Motor neuron (in vitro differentiated cells): ENCODE data around the gene TLK1. TPM values are rescaled to one million over a fixed set of nuclear protein-coding genes. Genes with fewer than 3 reads are reported as not detected.
"Not testable (repeated sequence)": the region's sequence is repeated elsewhere in the genome, so short reads cannot be mapped to it uniquely, and the experiment has no call there.

Source experiments
- ATAC-seq, 8 experiments: fragments of 200-7000 bp; cut with Tn5 transposase; replicated peaks in 6 of 8; 2 replicates each; pipeline ENCODE4 v1.8.0; 2021; ENCODE audit warnings: mild to moderate bottlenecking in 8 of 8, moderate library complexity in 8 of 8
- H3K27ac ChIP-seq, 2 donors: fragments of 250-450 bp; sonication (Bioruptor Pico); 2 replicates each; pipeline ENCODE4 v1.9.0; 2021; ENCODE audit warnings: antibody characterized with exemption in 2 of 2, mild to moderate bottlenecking in 2 of 2, moderate library complexity in 1 of 2
- H3K4me1 ChIP-seq, 2 donors: fragments of 250-450 bp; sonication (Bioruptor Pico); replicated peaks in 1 of 2; 2 replicates each; pipeline ENCODE4 v1.6.1; 2021; ENCODE audit warnings: antibody characterized with exemption in 2 of 2, mild to moderate bottlenecking in 2 of 2, moderate library complexity in 1 of 2
- H3K4me3 ChIP-seq, 5 donors: fragments of 250-450 bp; sonication (Bioruptor Pico); 2 replicates each; pipeline ENCODE4 v1.9.0; 2021; ENCODE audit warnings: antibody characterized with exemption in 5 of 5, mild to moderate bottlenecking in 5 of 5, moderate library complexity in 4 of 5
- WGBS, 10 experiments: fragments of 450-650 bp; shearing (Covaris generic); methylation state at CpG; one replicate each; pipeline ENCODE4 v1.0.0; 2022; 5-methylcytosine and 5-hydroxymethylcytosine counted together
- in situ Hi-C, 9 experiments: fragments of 400-800 bp; cut with MboI; loops; one replicate each; pipeline ENCODE4 v1.15.0; 2021; ENCODE audit warnings: low sequenced_read_pairs in 9 of 9, low pct_unique_long_range_greater_than_20kb in 2 of 9; ENCODE audit not compliant: unreplicated experiment in 9 of 9
- total RNA-seq, 8 experiments: library from RNA; unstranded; fragments of 300-600 nt; gene quantifications; 2 replicates each; pipeline versions ENCODE4 v1.2.3 to v1.2.4, GENCODE V29; 2022

Gene TLK1
- total RNA-seq, 8 experiments from 2014 or later = 12.5 to 46.7 (median 22.6) TPM

- 90 to 100% (median 100%) methylated on average over 1 of the region's 1 CpG; no CpG with 5 or more reads in 1 of the 10 experiments for WGBS, 10 experiments
- in situ Hi-C loops = no loop called here
- Histone ChIP-seq H3K27ac (no peak overlapping the region), H3K4me3 (no peak overlapping the region), H3K4me1 (peaks cover 0 to 5% of the 10 kb centered on the region in 2 donors)
- no peak for ATAC-seq
Measured at GRCh38 chr2:171104379-171104778, 56.3 kb downstream of the TLK1 start.

DNA sequence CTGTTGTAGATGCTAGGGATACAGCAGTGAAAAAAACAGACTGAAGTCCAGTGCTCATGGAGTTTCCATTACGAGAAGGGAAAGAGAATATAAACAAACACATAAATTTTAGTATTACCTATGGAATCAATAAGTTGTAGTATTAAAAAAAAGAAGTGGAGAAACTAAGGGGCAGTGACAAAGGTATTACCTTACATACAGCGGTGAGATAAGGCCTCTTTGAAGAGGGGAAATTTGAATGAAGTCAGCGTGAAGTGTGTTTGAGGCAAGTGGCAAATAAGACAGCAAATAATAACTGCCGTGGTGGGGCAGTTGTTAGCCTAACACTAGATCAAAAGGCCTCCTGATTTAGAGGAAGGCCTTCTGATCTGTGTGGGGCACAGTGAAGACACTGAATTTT lies 57.9 kb downstream of the TLK1 start:
- no peak for ATAC-seq
- H3K27ac ChIP-seq = no peak overlapping the region
- peaks cover 0 to 5% of the 10 kb centered on the region in 2 donors for H3K4me1 ChIP-seq
- in situ Hi-C loops = no loop called here
- H3K4me3 ChIP-seq = no peak overlapping the region
- 41 to 100% (median 62%) methylated on average over 2 to 4 of the region's 4 CpGs; no CpG with 5 or more reads in 2 of the 10 experiments for WGBS, 10 experiments

DNA sequence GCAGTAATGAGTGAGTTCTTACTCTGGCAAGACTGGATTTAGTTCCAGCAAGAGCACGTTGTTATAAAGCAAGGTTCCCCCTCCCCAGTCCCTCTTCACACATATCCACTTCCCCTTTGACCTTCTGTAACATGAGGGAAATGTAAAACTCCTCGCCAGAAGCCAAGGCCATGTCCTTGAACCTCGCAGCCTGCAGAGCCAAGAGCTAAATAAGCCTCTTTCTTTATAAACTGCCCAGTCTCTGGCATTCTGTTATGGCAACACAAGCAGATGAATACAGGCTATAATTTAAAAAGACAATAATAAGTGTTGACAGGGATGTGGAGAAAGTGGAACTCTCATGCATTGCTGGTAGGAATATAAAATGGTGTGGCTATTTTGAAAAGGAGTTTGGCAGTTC lies 60.3 kb downstream of the TLK1 start:
- WGBS, 10 experiments = 87 to 100% (median 100%) methylated on average over 1 to 3 of the region's 3 CpGs; no CpG with 5 or more reads in 3 of the 10 experiments
- H3K27ac ChIP-seq = no peak overlapping the region
- no peaks in the 10 kb centered on the region for H3K4me1 ChIP-seq
- in situ Hi-C loops = no loop called here
- ATAC-seq = no peak
- no peak overlapping the region for H3K4me3 ChIP-seq

GRCh38 chr2:171098607-171099006 lies 62.1 kb downstream of the TLK1 start:
- Histone ChIP-seq H3K4me1 (no peaks in the 10 kb centered on the region), H3K4me3 (no peak overlapping the region), H3K27ac (no peak overlapping the region)
- in situ Hi-C loops = no loop called here
- ATAC-seq = no peak

DNA sequence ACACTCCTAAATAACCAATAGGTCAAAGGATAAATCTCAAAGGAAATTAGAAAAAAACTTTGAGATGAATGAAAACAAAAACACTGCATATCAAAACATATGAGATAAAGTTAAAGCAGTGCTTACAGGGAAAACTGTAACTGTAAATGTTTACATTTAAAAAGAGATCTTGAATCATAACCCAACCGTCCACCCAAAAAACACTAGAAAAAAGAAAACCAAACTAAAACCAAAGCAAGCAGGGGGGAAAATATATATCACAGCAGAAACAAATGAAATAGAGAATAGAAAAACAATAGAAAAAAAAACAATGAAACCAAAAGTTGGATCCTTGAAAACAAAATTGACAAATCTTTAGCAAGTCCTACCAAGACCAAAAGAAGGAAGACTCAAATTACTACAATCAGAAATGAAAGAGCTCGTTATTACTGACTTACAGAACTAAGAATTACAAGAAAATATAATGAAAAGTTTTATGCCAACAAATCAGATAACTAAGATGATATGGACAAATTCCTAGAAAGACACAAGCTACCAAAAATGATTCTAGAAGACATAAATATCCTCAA lies 65.6 kb downstream of the TLK1 start:
- no peak overlapping the region for H3K27ac ChIP-seq
- H3K4me1 ChIP-seq = no peaks in the 10 kb centered on the region
- 83 to 100% (median 92%) methylated on average over 1 to 2 of the region's 2 CpGs for WGBS, 10 experiments
- no peak for ATAC-seq
- in situ Hi-C loops = no loop called here
- H3K4me3 ChIP-seq = no peak overlapping the region

DNA sequence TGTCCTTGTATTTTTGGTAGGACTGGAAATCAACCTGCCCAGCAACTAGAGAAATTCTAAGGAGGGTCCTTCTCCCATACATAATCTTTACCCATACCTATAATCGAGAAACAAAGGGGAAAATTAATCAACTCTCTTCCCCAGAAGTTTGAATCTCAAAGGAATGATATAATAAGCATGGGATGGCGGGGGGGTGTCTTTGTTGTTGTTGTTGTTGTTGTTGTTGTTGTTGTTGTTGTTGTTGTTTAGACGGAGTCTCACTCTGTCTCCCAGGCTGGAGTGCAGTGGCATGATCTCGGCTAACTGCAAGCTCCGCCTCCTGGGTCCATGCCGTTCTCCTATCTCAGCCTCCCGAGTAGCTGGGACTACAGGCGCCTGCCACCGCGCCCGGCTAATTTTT lies 69.2 kb downstream of the TLK1 start:
- 75 to 100% (median 100%) methylated on average over 1 to 8 of the region's 11 CpGs; no CpG with 5 or more reads in 2 of the 10 experiments for WGBS, 10 experiments
- ATAC-seq, H3K4me3 ChIP-seq, H3K27ac ChIP-seq, H3K4me1 ChIP-seq, in situ Hi-C loops: not testable (repeated sequence)

GRCh38 chr2:171089489-171089888 lies 71.2 kb downstream of the TLK1 start:
- Histone ChIP-seq H3K27ac (no peak overlapping the region), H3K4me3 (no peak overlapping the region), H3K4me1 (no peaks in the 10 kb centered on the region)
- in situ Hi-C loops = no loop called here
- 91 to 100% (median 97%) methylated on average over 1 to 6 of the region's 6 CpGs; no CpG with 5 or more reads in 1 of the 10 experiments for WGBS, 10 experiments
- ATAC-seq = no peak

DNA sequence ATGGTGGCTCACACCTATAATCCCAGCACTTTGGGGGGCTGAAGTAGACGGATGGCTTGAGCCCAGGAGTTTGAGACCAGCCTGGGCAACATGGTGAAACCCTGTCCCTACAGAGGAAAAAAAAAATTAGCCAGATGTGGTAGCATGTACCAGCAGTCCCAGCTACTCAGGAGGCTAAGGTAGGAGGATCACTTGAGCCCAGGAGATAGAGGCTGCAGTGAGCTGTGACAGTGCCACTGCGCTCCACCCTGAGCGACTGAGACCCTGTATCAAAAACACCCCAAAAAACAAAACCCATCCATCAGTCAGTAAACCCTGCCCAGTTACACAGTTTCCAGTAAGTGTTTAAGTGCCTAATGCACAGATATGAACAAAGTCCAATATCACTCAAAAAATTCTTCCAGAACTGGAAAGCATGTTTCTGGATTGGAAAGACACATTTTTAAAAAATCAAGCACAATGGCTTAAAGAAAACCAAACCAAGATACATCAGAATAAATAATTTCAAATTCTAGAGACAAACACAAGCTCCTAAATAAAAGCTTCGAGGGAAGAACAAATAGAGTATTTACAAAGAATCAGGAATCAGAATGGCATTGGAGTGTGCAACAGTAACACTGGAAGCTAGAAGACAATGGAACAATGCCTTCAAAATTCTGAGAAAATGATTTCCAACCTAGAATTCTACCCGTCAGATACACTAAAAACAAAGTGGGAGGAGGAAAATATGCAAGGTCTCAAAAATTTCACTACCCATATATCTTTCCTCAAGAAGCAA lies 72.4 kb downstream of the TLK1 start:
- no peak for ATAC-seq
- 60 to 100% (median 92%) methylated on average over 1 to 4 of the region's 5 CpGs for WGBS, 10 experiments
- in situ Hi-C loops = no loop called here
- Histone ChIP-seq H3K4me1 (peaks cover 0 to 5% of the 10 kb centered on the region in 2 donors), H3K4me3 (no peak overlapping the region), H3K27ac (no peak overlapping the region)

DNA sequence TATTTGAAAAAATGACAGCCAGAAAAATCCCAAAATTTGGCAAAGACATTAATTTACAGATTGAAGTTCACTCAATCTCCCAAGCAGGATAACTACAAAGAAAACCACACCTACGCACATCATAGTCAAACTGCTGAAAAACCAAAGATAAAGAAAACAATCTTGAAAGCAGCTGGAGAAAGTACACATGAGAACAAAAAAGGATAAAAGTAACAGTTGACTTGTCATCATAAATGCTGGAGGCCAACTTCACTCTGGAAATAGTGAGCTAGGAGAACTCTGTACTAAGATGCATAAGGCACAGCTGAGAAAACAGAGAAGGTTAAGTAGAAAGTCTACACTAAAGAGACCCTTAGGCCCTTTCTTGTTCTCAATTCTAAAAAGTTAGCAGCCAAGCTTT lies 73.1 kb downstream of the TLK1 start:
- in situ Hi-C loops = no loop called here
- ATAC-seq = no peak
- H3K4me1 ChIP-seq = peaks cover 0 to 5% of the 10 kb centered on the region in 2 donors
- WGBS, 10 experiments = 87 to 100% (median 100%) methylated on average over 1 of the region's 1 CpG; no CpG with 5 or more reads in 2 of the 10 experiments
- no peak overlapping the region for H3K4me3 ChIP-seq
- H3K27ac ChIP-seq = no peak overlapping the region

GRCh38 chr2:171086352-171087290 lies 74.1 kb downstream of the TLK1 start:
- 20 to 73% (median 65%) methylated on average over 5 to 13 of the region's 13 CpGs for WGBS, 10 experiments
- no peak overlapping the region for H3K4me3 ChIP-seq
- peak in 3 of 8 experiments; percentile 63 to 89 (median 77) for ATAC-seq
- in situ Hi-C loops = no loop called here
- H3K4me1 ChIP-seq = peaks cover 0 to 5% of the 10 kb centered on the region in 2 donors
- H3K27ac ChIP-seq = no peak overlapping the region

- WGBS, 10 experiments = 3 to 100% (median 30%) methylated on average over 2 to 5 of the region's 5 CpGs
- in situ Hi-C loops = no loop called here
- Histone ChIP-seq H3K4me1 (peaks cover 0 to 5% of the 10 kb centered on the region in 2 donors), H3K27ac (no peak overlapping the region), H3K4me3 (no peak overlapping the region)
- peak in 3 of 8 experiments; percentile 83 to 88 (median 87) for ATAC-seq
Measured at GRCh38 chr2:171084128-171084527, 76.6 kb downstream of the TLK1 start.

DNA sequence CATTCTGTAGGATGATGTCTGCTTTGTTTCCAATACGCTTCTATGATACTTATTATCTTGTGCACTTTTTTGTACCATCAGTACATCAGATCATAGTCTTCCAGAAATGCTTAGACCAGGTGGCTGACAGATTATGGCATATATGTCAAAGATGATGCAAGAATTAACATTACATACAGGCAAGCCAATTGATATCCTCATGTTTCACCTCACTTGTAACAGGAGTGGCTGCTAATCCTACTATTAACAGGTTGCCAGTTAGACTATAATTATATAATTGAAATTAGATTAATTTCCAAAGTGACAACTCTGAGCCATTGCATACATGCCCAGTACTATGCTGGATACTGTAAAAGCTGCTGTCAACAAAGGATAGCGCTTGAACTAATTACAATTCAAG lies 77.2 kb downstream of the TLK1 start:
- peak in 5 of 8 experiments; percentile 25 to 73 (median 54) for ATAC-seq
- in situ Hi-C loops = no loop called here
- peaks cover 0 to 5% of the 10 kb centered on the region in 2 donors for H3K4me1 ChIP-seq
- no peak overlapping the region for H3K4me3 ChIP-seq
- no peak overlapping the region for H3K27ac ChIP-seq
- WGBS, 10 experiments = 86 to 100% (median 98%) methylated on average over 1 to 2 of the region's 2 CpGs

DNA sequence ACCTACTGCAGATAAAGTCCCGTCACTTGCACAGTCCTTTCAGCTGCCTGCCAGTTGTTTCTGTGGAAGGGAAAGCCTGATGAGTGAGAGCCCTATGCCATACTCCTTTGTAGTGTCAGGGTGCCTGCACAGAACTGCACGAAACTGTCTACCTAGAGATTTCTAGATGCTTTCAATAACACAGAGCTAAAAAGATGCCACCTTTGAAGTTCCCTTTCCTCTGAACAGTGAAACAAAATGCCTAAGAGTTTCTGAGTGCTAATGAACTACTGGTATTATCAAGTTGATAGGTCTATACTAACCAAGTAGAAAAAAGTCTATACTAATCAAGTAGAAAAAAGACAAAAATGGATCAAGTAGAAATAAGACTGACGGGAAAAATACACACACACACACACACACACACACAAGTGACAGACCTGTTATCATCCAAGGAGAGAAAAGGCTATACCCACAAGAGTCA lies 79.0 kb downstream of the TLK1 start:
- Histone ChIP-seq H3K4me1 (peaks cover 0 to 5% of the 10 kb centered on the region in 2 donors), H3K27ac (no peak overlapping the region), H3K4me3 (no peak overlapping the region)
- no peak for ATAC-seq
- in situ Hi-C loops = no loop called here
- 88 to 100% (median 100%) methylated on average over 1 to 3 of the region's 3 CpGs; no CpG with 5 or more reads in 2 of the 10 experiments for WGBS, 10 experiments
